Neural cell (in vitro differentiated cells): ENCODE measurements around the gene NES. TPM values are rescaled to one million over a fixed set of nuclear protein-coding genes. Genes with fewer than 3 reads are reported as not detected.

Experiments used
- H2AFZ ChIP-seq: fragments of 200-600, 300-800 bp; sonication (generic), shearing (Covaris generic); 2 replicates; pipeline ENCODE4 v1.6.0; 2014; ENCODE audit warnings: low read depth, mild to moderate bottlenecking, antibody characterized with exemption, low read length, moderate library complexity
- H3F3A ChIP-seq: fragments of 200-600 bp; shearing (Covaris generic); 2 replicates; pipeline ENCODE4 v1.6.1; 2016; ENCODE audit warnings: mild to moderate bottlenecking, moderate library complexity, mixed read lengths, antibody characterized with exemption, low read length; ENCODE audit not compliant: insufficient read depth, poor library complexity, severe bottlenecking
- H3K27ac ChIP-seq: fragments of 200-600, 300-800 bp; sonication (generic), shearing (Covaris generic); 2 replicates; pipeline ENCODE4 v1.5.1; 2014; ENCODE audit warnings: mild to moderate bottlenecking, low read length, moderate library complexity
- H3K27me3 ChIP-seq: fragments of 300-800, 200-600 bp; sonication (generic), shearing (Covaris generic); 2 replicates; pipeline ENCODE4 v1.6.0; 2014; ENCODE audit warnings: mild to moderate bottlenecking, low read depth, low read length, moderate library complexity; ENCODE audit not compliant: insufficient read depth
- H3K36me3 ChIP-seq: fragments of 300-800, 200-600 bp; sonication (generic), shearing (Covaris generic); 2 replicates; pipeline ENCODE4 v1.5.1; 2014; ENCODE audit warnings: mild to moderate bottlenecking, antibody characterized with exemption, low read length, moderate library complexity; ENCODE audit not compliant: insufficient read depth
- H3K4me2 ChIP-seq: fragments of 300-800, 200-600 bp; sonication (generic), shearing (Covaris generic); 2 replicates; pipeline ENCODE4 v1.6.0; 2014; ENCODE audit warnings: mild to moderate bottlenecking, low read length
- H3K4me3 ChIP-seq: fragments of 300-800, 200-600 bp; sonication (generic), shearing (Covaris generic); 2 replicates; pipeline ENCODE4 v1.5.1; 2014; ENCODE audit warnings: mild to moderate bottlenecking, low read length, moderate library complexity
- H3K79me2 ChIP-seq: fragments of 200-600 bp; shearing (Covaris generic); replicated peaks from 2 replicates; pipeline ENCODE4 v1.6.0; 2014; ENCODE audit warnings: mild to moderate bottlenecking, low read length, moderate library complexity; ENCODE audit not compliant: insufficient read depth
- H3K9ac ChIP-seq: fragments of 300-800, 200-600 bp; sonication (generic), shearing (Covaris generic); 2 replicates; pipeline ENCODE4 v1.6.1; 2016; ENCODE audit warnings: mild to moderate bottlenecking, low read length, mixed read lengths
- H3K9me2 ChIP-seq: fragments of 200-600 bp; shearing (Covaris generic); 2 replicates; pipeline ENCODE4 v1.6.1; 2016; ENCODE audit warnings: mild to moderate bottlenecking, low read length, mixed read lengths; ENCODE audit not compliant: insufficient read depth
- H3K9me3 ChIP-seq: fragments of 200-600, 300-800 bp; sonication (generic), shearing (Covaris generic); 2 replicates; pipeline ENCODE4 v1.6.1; 2016; ENCODE audit warnings: mild to moderate bottlenecking, mixed run types, low read length, moderate library complexity, mixed read lengths
- H4K20me1 ChIP-seq: fragments of 200-600 bp; shearing (Covaris generic); 2 replicates; pipeline ENCODE4 v1.6.1; 2016; ENCODE audit warnings: mild to moderate bottlenecking, mixed run types; ENCODE audit not compliant: insufficient read depth
- CTCF ChIP-seq: fragments of 450-650 bp; IDR thresholded peaks from 2 replicates; pipeline ENCODE4 v1.5.1; 2014; ENCODE audit warnings: antibody characterized with exemption, mild to moderate bottlenecking, moderate library complexity; ENCODE audit not compliant: poor library complexity, severe bottlenecking
- EP300 ChIP-seq: fragments of 450-650 bp; conservative IDR thresholded peaks from 2 replicates; pipeline ENCODE4 v1.6.1; 2014; ENCODE audit warnings: antibody characterized with exemption, mild to moderate bottlenecking, moderate library complexity; ENCODE audit not compliant: poor library complexity, severe bottlenecking
- EZH2 ChIP-seq: fragments of 200-600, 300-800 bp; shearing (Covaris generic), sonication (generic); IDR thresholded peaks from 2 replicates; pipeline ENCODE4 v1.6.1; 2014; ENCODE audit warnings: antibody characterized with exemption, low read length, borderline replicate concordance, mild to moderate bottlenecking; ENCODE audit not compliant: insufficient read depth, poor library complexity, severe bottlenecking
- MXI1 ChIP-seq: fragments of 450-650 bp; conservative IDR thresholded peaks from 2 replicates; pipeline ENCODE4 v1.6.1; 2014; ENCODE audit warnings: antibody characterized with exemption, mild to moderate bottlenecking; ENCODE audit not compliant: poor library complexity, severe bottlenecking
- POLR2AphosphoS5 ChIP-seq: IDR thresholded peaks from 2 replicates; pipeline ENCODE4 v1.6.1; 2012
- RAD21 ChIP-seq: fragments of 450-650 bp; conservative IDR thresholded peaks from 2 replicates; pipeline ENCODE4 v1.6.1; 2014; ENCODE audit warnings: antibody characterized with exemption, mild to moderate bottlenecking, moderate library complexity
- REST ChIP-seq: IDR thresholded peaks from 2 replicates; pipeline ENCODE4 v1.6.1; 2012; ENCODE audit warnings: borderline replicate concordance
- SMC3 ChIP-seq: fragments of 450-650 bp; conservative IDR thresholded peaks from 2 replicates; pipeline ENCODE4 v1.6.1; 2014; ENCODE audit warnings: antibody characterized with exemption, mild to moderate bottlenecking, moderate library complexity; ENCODE audit not compliant: poor library complexity
- TAF1 ChIP-seq: IDR thresholded peaks from 2 replicates; pipeline ENCODE4 v1.6.1; 2012; ENCODE audit warnings: low read depth
- polyA plus RNA-seq: library from polyadenylated mRNA; depleted of rRNA; stranded (reverse); fragments of >200 nt; gene quantifications from 2 replicates; pipeline ENCODE4 v1.2.3, GENCODE V29; 2014

The NES gene
- polyA plus RNA-seq, 1 donor from 2014 or later: 9.9 TPM

- no peaks in the 10 kb centered on the region for H3K79me2 ChIP-seq
- no peak within 1 kb of the TSS for H2AFZ ChIP-seq
- no peaks in the 10 kb centered on the region for H3K36me3 ChIP-seq
- H4K20me1 ChIP-seq: no peaks in the 10 kb centered on the region
- peak within 1 kb of the TSS; percentile 48 for H3K4me2 ChIP-seq
- TF ChIP-seq CTCF (no peak), REST (no peak), POLR2AphosphoS5 (no peak), RAD21 (no peak), EP300 (no peak), MXI1 (no peak), EZH2 (no peak), TAF1 (no peak), SMC3 (no peak)
- no peaks in the 10 kb centered on the region for H3K9me3 ChIP-seq
- no peaks in the 10 kb centered on the region for H3K9me2 ChIP-seq
- peak within 1 kb of the TSS; percentile 56 for H3K4me3 ChIP-seq
- H3F3A ChIP-seq: peaks cover 8% of the 10 kb centered on the region
- peaks cover 15% of the 10 kb centered on the region for H3K27me3 ChIP-seq
- peak within 1 kb of the TSS; percentile 35 for H3K9ac ChIP-seq
- no peak within 1 kb of the TSS for H3K27ac ChIP-seq
These were observed 28.2 kb upstream of the NES start, which contains the start of gene CRABP2 for GRCh38 chr1:156705321-156705917. Gene CRABP2 (minus strand): TSS chr1:156705583. CDS start chr1:156705446, 137 bp downstream.

- Histone ChIP-seq H3K27ac (no peak overlapping the region), H4K20me1 (no peaks in the 10 kb centered on the region), H3K27me3 (peaks cover 15% of the 10 kb centered on the region), H3K9me3 (no peaks in the 10 kb centered on the region), H3K9ac (no peak overlapping the region), H3K79me2 (no peaks in the 10 kb centered on the region), H3K9me2 (no peaks in the 10 kb centered on the region), H3K4me2 (no peak overlapping the region), H3F3A (peaks cover 8% of the 10 kb centered on the region), H2AFZ (no peak overlapping the region), H3K36me3 (no peaks in the 10 kb centered on the region), H3K4me3 (peak overlapping the region; percentile 56)
- TF ChIP-seq MXI1: no peak
- TF ChIP-seq REST: no peak
- TF ChIP-seq RAD21: no peak
- no peak for TF ChIP-seq EP300
- TF ChIP-seq EZH2: no peak
- TF ChIP-seq SMC3: no peak
- TF ChIP-seq TAF1: no peak
- no peak for TF ChIP-seq CTCF
- no peak for TF ChIP-seq POLR2AphosphoS5
These were observed 27.7 kb upstream of the NES start for GRCh38 chr1:156704930-156705320.
